Activated CD8-positive, alpha-beta T cell treated with anti-CD3 and anti-CD28 coated beads for 36 hours (primary cell): Measurements from ENCODE around the gene DRAXIN. TPM values are rescaled to one million over a fixed set of nuclear protein-coding genes. Genes with fewer than 3 reads are reported as not detected.

Experiments
- ATAC-seq: fragments of 200-7000 bp; cut with Tn5 transposase; one replicate; pipeline ENCODE4 v1.10.0; 2021; ENCODE audit warnings: mild to moderate bottlenecking, moderate library complexity
- CTCF ChIA-PET: fragments of 350-600 bp; sonication (Branson Sonifier 250); formaldehyde crosslinking; loops from one replicate; lab custom pipeline; 2021; ENCODE audit warnings: antibody characterized with exemption; lab: Charles Lee
- POLR2A ChIA-PET: fragments of 350-600 bp; sonication (Branson Sonifier 250); formaldehyde crosslinking; loops from one replicate; lab custom pipeline; 2021; ENCODE audit warnings: antibody characterized with exemption; lab: Charles Lee
- DNase-seq: peaks from one replicate; pipeline ENCODE4 v3.0.0-alpha.2; 2020
- H3K27ac Mint-ChIP-seq: one replicate; pipeline ENCODE4 v1.8.0; 2021; ENCODE audit warnings: mild to moderate bottlenecking, mixed read lengths
- H3K27me3 Mint-ChIP-seq: one replicate; pipeline ENCODE4 v1.8.0; 2021; ENCODE audit warnings: mixed read lengths
- H3K36me3 Mint-ChIP-seq: one replicate; pipeline ENCODE4 v1.8.0; 2021; ENCODE audit warnings: low read depth, mixed read lengths
- H3K4me1 Mint-ChIP-seq: one replicate; pipeline ENCODE4 v1.8.0; 2021; ENCODE audit warnings: low read depth, mixed read lengths
- H3K4me3 Mint-ChIP-seq: one replicate; pipeline ENCODE4 v1.8.0; 2021; ENCODE audit warnings: mild to moderate bottlenecking, moderate library complexity, mixed read lengths
- H3K9me3 Mint-ChIP-seq: one replicate; pipeline ENCODE4 v1.8.0; 2021; ENCODE audit warnings: mixed read lengths
- CTCF ChIP-seq: fragments of 200-600 bp; IDR thresholded peaks from one replicate; pipeline ENCODE4 v1.8.0; 2022; ENCODE audit warnings: antibody characterized with exemption, mild to moderate bottlenecking
- intact Hi-C: fragments of 100-400 bp; cut with micrococcal nuclease; formaldehyde crosslinking; loops from one replicate; pipeline ENCODE4 v1.10.0; 2022
- total RNA-seq, 2 experiments: library from RNA; stranded (reverse); gene quantifications; one replicate each; pipeline ENCODE4 v1.2.3, GENCODE V29; 2021

Gene DRAXIN
- total RNA-seq, 2 experiments from 2014 or later, result 0.18 to 0.20 TPM

DNA sequence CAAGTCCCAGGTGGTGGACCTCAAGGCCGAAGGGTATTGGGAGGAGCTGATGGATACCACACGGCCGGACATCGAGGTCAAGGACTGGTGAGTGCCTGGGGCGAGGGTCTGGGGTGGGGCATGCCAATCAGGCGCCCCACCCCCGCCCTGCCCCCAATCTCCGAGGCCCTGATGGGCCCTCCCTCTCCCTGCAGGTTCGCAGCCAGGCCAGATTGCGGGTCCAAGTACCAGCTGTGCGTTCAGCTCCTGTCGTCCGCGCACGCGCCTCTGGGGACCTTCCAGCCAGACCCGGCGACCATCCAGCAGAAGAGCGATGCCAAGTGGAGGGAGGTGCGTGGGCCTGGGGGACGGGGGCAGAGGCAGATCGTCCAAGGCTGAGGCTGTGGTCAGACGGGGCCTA, 33.0 kb upstream of the DRAXIN start:
- ChIA-PET POLR2A (no interaction called here), CTCF (interaction anchor here (2.5 to 12.3 kb wide), 2 partner anchors 8 to 64 kb away, joined by 8 to 136 read pairs; no protein-coding TSS in a partner anchor)
- H3K27me3 Mint-ChIP-seq, result no peaks in the 10 kb centered on the region
- no peaks in the 10 kb centered on the region for H3K9me3 Mint-ChIP-seq
- peaks cover 11% of the 10 kb centered on the region for H3K36me3 Mint-ChIP-seq
- no peak for DNase-seq
- peaks cover 10% of the 10 kb centered on the region for H3K4me1 Mint-ChIP-seq
- H3K27ac Mint-ChIP-seq, result no peak overlapping the region
- intact Hi-C loops, result no loop called here
- TF ChIP-seq CTCF, result no peak
- no peak for ATAC-seq
- H3K4me3 Mint-ChIP-seq, result no peak overlapping the region

DNA sequence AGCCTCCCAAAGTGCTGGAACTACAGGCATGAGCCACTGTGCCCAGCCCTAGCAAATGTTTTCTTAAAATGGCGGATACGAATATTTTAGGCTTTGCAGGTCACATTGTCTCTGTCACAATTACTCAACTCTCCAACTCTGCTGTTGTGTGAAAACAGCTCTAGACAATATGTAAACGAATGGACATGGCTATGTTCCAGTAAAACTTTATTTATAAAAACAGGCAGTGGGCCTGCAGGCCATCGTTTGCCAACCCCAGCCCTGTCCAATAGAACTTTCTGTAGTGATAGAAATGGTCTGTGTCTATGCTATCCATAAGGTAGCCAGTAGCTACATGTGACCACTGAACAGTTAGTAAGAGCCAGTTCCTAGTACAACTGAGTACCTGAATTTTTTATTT, 31.8 kb upstream of the DRAXIN start:
- H3K4me1 Mint-ChIP-seq, result peaks cover 10% of the 10 kb centered on the region
- H3K9me3 Mint-ChIP-seq, result no peaks in the 10 kb centered on the region
- ChIA-PET CTCF (interaction anchor here (1.2 to 2.5 kb wide), 2 partner anchors 10 to 52 kb away, joined by 4 to 8 read pairs; no protein-coding TSS in a partner anchor), POLR2A (interaction anchor here (6.2 kb wide), 1 partner anchor 8 kb away, joined by 42 read pairs; the partner anchor contains the start of genes FBXO2 and FBXO44)
- H3K4me3 Mint-ChIP-seq, result no peak overlapping the region
- ATAC-seq (no peak), DNase-seq (no peak)
- H3K27ac Mint-ChIP-seq, result no peak overlapping the region
- intact Hi-C loops, result no loop called here
- no peaks in the 10 kb centered on the region for H3K27me3 Mint-ChIP-seq
- H3K36me3 Mint-ChIP-seq, result peaks cover 11% of the 10 kb centered on the region
- TF ChIP-seq CTCF, result no peak

GRCh38 chr1:11661103-11661502, 30.4 kb upstream of the DRAXIN start:
- Mint-ChIP-seq H3K4me1 (peaks cover 3% of the 10 kb centered on the region), H3K27ac (no peak overlapping the region), H3K4me3 (no peak overlapping the region), H3K27me3 (no peaks in the 10 kb centered on the region), H3K36me3 (peaks cover 7% of the 10 kb centered on the region), H3K9me3 (no peaks in the 10 kb centered on the region)
- DNase-seq (no peak), ATAC-seq (no peak)
- TF ChIP-seq CTCF, result no peak
- POLR2A ChIA-PET, result interaction anchor here (6.2 kb wide), 1 partner anchor 10 kb away, joined by 42 read pairs; the partner anchor contains the start of genes FBXO2 and FBXO44
- CTCF ChIA-PET, result no interaction called here
- intact Hi-C loops, result no loop called here

DNA sequence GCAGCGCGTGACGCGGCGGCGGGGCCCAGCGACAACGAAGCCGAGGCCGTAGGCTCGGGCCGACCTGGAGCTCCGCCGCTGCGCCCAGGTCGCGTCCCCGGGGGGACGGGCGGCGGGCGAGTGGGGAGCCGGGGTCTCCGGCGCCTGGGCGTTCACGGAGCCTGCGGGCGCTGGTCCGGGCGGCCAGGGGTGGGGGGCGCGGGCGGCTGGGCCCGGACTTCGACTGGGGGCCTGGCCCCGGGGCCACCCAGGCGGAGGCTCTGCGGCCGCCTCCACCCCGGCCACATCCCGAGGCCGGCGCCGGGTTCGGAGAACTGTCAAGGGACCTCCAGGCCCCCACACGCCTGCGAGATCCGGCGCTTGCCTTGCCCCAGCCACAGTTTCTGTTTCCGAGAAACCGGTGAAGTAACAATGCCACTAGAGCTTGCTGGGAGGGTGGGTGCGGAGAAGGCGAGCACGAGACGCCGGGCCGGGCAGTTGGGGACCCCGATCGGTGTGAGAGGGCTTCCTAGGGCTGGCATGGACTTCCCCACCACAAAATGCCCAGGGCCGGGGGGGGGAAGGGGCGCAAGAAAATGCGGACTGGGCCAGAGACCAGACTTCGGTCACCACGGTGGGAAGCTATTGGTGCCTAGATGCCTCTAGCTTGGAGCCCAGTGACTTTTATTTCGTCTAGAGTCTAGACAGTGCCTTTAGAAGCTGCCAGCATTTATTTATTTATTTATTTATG, 27.0 kb upstream of the DRAXIN start:
- DNase-seq, result peak; percentile 83
- Mint-ChIP-seq H3K27ac (peak overlapping the region; percentile 88), H3K4me3 (peak overlapping the region; percentile 75), H3K4me1 (peaks cover 3% of the 10 kb centered on the region), H3K27me3 (no peaks in the 10 kb centered on the region), H3K36me3 (peaks cover 6% of the 10 kb centered on the region), H3K9me3 (no peaks in the 10 kb centered on the region)
- POLR2A ChIA-PET, result interaction anchor here (0.8 to 6.2 kb wide), 17 partner anchors 9 to 308 kb away, joined by 3 to 42 read pairs (median 4); partner anchors contain the start of genes AGTRAP, FBXO2, FBXO44 and MAD2L2
- ATAC-seq, result peak; percentile 76
- TF ChIP-seq CTCF, result peak; percentile 8
- intact Hi-C loops, result no loop called here
- CTCF ChIA-PET, result interaction anchor here (0.7 to 4.5 kb wide), 27 partner anchors 9 to 627 kb away, joined by 3 to 66 read pairs (median 5); partner anchors contain the start of genes AGTRAP, FBXO2, FBXO44 and MAD2L2

DNA sequence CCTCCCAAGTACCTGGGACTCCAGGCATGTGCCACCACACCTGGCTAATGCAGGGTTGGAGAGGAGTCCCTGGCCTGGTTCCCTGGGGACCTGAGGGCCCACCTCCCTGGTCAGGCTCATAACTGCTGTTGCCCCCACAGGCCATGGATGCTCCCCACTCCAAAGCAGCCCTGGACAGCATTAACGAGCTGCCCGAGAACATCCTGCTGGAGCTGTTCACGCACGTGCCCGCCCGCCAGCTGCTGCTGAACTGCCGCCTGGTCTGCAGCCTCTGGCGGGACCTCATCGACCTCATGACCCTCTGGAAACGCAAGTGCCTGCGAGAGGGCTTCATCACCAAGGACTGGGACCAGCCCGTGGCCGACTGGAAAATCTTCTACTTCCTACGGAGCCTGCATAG, 23.0 kb upstream of the DRAXIN start:
- ChIA-PET POLR2A (no interaction called here), CTCF (no interaction called here)
- no peak overlapping the region for H3K4me3 Mint-ChIP-seq
- no peaks in the 10 kb centered on the region for H3K9me3 Mint-ChIP-seq
- intact Hi-C loops, result no loop called here
- no peak for ATAC-seq
- no peak for TF ChIP-seq CTCF
- no peak overlapping the region for H3K27ac Mint-ChIP-seq
- peaks cover 10% of the 10 kb centered on the region for H3K36me3 Mint-ChIP-seq
- H3K27me3 Mint-ChIP-seq, result no peaks in the 10 kb centered on the region
- no peak for DNase-seq
- no peaks in the 10 kb centered on the region for H3K4me1 Mint-ChIP-seq
